Measurements from ENCODE around the gene PDE8A. TPM values are rescaled to one million over a fixed set of nuclear protein-coding genes. Genes with fewer than 3 reads are reported as not detected.

PDE8A gene
- total RNA-seq, 1 donor from 2014 or later, result 11.4 TPM

GRCh38 chr15:84947947-84948830 is 33.5 kb upstream of the PDE8A start:
- H3K4me1 Mint-ChIP-seq, result no peaks in the 10 kb centered on the region
- Histone ChIP-seq H3K36me3 (no peaks in the 10 kb centered on the region), H3K79me2 (ENCODE audit: low read depth) (no peaks in the 10 kb centered on the region), H2AFZ (replicated peaks) (no peak overlapping the region), H3F3A (ENCODE audit: low read depth) (no peaks in the 10 kb centered on the region), H3K9ac (no peak overlapping the region), H3K27me3 (no peaks in the 10 kb centered on the region), H3K4me1 (no peaks in the 10 kb centered on the region), H3K4me3 (no peak overlapping the region), H3K9me3 (ENCODE audit: low read depth) (no peaks in the 10 kb centered on the region), H4K20me1 (ENCODE audit: low read depth) (no peaks in the 10 kb centered on the region), H3K27ac (no peak overlapping the region), H3K4me2 (no peak overlapping the region)
- no peak overlapping the region for H3K27ac Mint-ChIP-seq
- H3K4me3 Mint-ChIP-seq, result no peak overlapping the region
- no peak for TF ChIP-seq EZH2phosphoT487 (IDR thresholded peaks at IDR 0.05)
- no peak for TF ChIP-seq CTCF (IDR thresholded peaks at IDR 0.05)
- TF ChIP-seq EZH2 (IDR thresholded peaks at IDR 0.05), result no peak
- H3K9me3 Mint-ChIP-seq, result no peaks in the 10 kb centered on the region
- no peaks in the 10 kb centered on the region for H3K36me3 Mint-ChIP-seq
- no peak for DNase-seq (ENCODE audit: low spot score)
- peaks cover 14% of the 10 kb centered on the region for H3K27me3 Mint-ChIP-seq (ENCODE audit: insufficient read depth, low read depth)

GRCh38 chr15:84949043-84949442 is 32.6 kb upstream of the PDE8A start:
- H3F3A ChIP-seq (ENCODE audit: low read depth), result no peaks in the 10 kb centered on the region
- no peak overlapping the region for H2AFZ ChIP-seq (replicated peaks)
- no peak for DNase-seq (ENCODE audit: low spot score)
- no peak overlapping the region for H3K9ac ChIP-seq
- H3K4me3 ChIP-seq, result no peak overlapping the region
- Mint-ChIP-seq H3K27me3 (ENCODE audit: insufficient read depth, low read depth) (peaks cover 13% of the 10 kb centered on the region), H3K27ac (no peak overlapping the region), H3K4me1 (no peaks in the 10 kb centered on the region), H3K4me3 (no peak overlapping the region), H3K36me3 (no peaks in the 10 kb centered on the region), H3K9me3 (no peaks in the 10 kb centered on the region)
- no peaks in the 10 kb centered on the region for H3K79me2 ChIP-seq (ENCODE audit: low read depth)
- no peaks in the 10 kb centered on the region for H3K36me3 ChIP-seq
- no peaks in the 10 kb centered on the region for H3K9me3 ChIP-seq (ENCODE audit: low read depth)
- H3K4me2 ChIP-seq, result no peak overlapping the region
- no peak overlapping the region for H3K27ac ChIP-seq
- no peak for TF ChIP-seq EZH2phosphoT487 (IDR thresholded peaks at IDR 0.05)
- no peak for TF ChIP-seq CTCF (IDR thresholded peaks at IDR 0.05)
- no peak for TF ChIP-seq EZH2 (IDR thresholded peaks at IDR 0.05)
- no peaks in the 10 kb centered on the region for H4K20me1 ChIP-seq (ENCODE audit: low read depth)
- H3K4me1 ChIP-seq, result no peaks in the 10 kb centered on the region
- H3K27me3 ChIP-seq, result no peaks in the 10 kb centered on the region

- no peaks in the 10 kb centered on the region for H3K4me1 Mint-ChIP-seq
- TF ChIP-seq CTCF (IDR thresholded peaks at IDR 0.05) (no peak), EZH2phosphoT487 (IDR thresholded peaks at IDR 0.05) (no peak), EZH2 (IDR thresholded peaks at IDR 0.05) (no peak)
Measured at GRCh38 chr15:84949845-84950569, 31.6 kb upstream of the PDE8A start.

More at GRCh38 chr15:84949845-84950569, 31.6 kb upstream of the PDE8A start:
- Histone ChIP-seq H4K20me1 (ENCODE audit: low read depth) (no peaks in the 10 kb centered on the region), H3K4me1 (no peaks in the 10 kb centered on the region), H3K79me2 (ENCODE audit: low read depth) (no peaks in the 10 kb centered on the region), H2AFZ (replicated peaks) (no peak overlapping the region), H3F3A (ENCODE audit: low read depth) (no peaks in the 10 kb centered on the region), H3K4me2 (no peak overlapping the region), H3K4me3 (no peak overlapping the region), H3K9me3 (ENCODE audit: low read depth) (no peaks in the 10 kb centered on the region), H3K27me3 (no peaks in the 10 kb centered on the region), H3K27ac (no peak overlapping the region), H3K36me3 (no peaks in the 10 kb centered on the region), H3K9ac (no peak overlapping the region)
- no peak for DNase-seq (ENCODE audit: low spot score)
- Mint-ChIP-seq H3K27me3 (ENCODE audit: insufficient read depth, low read depth) (peaks cover 11% of the 10 kb centered on the region), H3K36me3 (no peaks in the 10 kb centered on the region), H3K9me3 (no peaks in the 10 kb centered on the region), H3K27ac (no peak overlapping the region), H3K4me3 (no peak overlapping the region)

Measured in neural progenitor cell (in vitro differentiated cells).